GM18507 (cell line): ENCODE data around the gene DISP1.

Experiments used
- DNase-seq: peaks from one replicate; pipeline ENCODE4 v3.0.0; 2011; ENCODE audit warnings: low read depth; ENCODE audit not compliant: insufficient read length; ENCODE audit errors: extremely low spot score
- FAIRE-seq: peaks from 2 replicates; lab custom pipeline; 2011; peaks lifted over from hg19 to GRCh38; lab: Jason Lieb, UNC

Gene DISP1

DNA sequence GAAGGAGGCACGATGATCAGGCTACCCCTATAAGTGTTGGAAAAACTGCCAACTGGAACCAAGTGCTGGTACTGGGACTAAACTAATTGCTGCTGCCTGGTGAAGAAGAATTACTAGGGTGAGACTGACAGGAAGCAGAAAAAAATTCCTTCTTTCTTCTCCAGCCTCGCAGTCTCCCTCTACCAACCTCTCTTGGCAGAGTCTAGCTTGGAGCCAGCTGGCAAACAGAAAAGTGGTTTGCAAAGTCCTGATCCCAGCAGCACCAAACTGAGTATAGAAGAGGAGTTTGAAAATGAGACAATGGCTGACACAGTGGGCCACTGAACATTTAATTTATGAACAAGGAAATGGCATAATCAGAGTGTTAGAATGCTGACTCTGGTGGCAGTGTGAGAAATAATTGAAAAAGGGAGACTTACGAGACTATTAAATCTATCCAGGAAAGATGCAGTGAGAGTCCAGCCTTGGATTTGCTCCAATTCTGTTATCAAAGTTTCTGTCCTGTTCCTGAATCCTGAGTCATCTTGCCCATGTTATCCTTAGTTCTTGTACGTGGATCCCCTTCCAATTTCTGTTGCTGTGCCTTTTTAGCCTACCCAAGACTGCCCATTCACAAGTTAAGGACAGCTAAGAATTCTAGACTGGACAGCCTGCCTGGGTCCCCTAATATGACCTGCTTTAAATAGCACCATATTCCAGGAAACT lies 23.7 kb upstream of the DISP1 start:
- FAIRE-seq, result no peak

DNA sequence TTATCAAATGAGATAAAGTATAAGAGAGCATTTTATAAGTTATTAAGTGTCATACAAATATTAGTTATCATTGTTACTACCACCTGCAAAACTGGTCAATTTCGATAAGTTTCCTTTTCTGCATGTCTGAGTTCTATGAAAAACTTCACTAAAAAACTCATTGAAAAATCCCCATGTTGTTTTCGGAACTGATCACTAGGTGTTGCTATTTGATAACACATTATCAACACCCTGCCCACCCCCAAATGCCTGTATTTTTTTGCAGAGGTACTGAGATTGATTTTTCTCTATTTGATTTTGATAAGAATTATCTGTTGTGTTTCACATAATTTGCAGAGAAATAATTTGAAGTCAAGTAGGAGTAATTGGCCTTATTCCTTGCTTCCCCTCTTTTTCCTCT lies 22.1 kb upstream of the DISP1 start:
- FAIRE-seq, result peak; percentile 48
- no peak for DNase-seq

More for the DNA sequence above, 23.7 kb upstream of the DISP1 start:
- no peak for DNase-seq

DNA sequence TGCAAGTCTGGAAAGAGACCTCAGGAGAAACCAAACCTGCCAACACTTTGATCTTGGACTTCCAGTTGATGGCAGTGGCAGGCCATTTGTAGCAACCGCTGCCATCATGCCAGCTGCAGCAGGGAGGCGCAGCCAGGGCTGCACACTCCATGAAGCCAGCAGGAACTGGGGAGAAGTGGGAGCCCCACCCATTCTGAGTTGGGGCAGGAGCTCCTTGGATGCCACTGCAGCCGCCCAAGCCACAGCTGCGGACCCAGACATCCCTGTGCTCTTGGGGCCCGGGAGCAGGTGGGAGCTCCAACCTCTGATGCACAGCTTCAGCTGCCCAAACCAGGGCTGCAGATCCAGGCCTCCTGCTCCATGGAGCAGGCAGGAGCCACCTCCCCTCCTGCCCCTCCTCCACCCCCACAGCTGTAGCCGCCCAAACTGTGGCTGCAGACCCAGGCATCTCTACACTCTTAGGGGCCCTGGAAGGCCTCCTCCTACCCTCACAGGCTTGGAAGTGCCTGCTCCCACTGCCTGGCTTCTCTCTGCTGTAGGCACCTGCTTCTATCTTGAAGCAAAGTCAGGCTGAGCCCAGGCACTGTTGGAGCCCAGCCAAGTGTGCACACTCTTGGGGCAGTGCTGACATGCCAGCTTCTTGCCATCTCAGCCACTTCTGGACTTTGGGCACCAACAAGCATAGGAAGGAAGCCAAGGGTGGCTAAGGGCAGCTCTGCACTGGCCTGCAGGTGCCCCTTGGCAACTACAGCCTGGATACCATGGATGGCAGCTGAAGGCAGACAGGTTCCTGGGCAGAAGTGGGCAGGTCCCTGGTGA lies 20.0 kb upstream of the DISP1 start:
- no peak for FAIRE-seq
- DNase-seq, result no peak

DNA sequence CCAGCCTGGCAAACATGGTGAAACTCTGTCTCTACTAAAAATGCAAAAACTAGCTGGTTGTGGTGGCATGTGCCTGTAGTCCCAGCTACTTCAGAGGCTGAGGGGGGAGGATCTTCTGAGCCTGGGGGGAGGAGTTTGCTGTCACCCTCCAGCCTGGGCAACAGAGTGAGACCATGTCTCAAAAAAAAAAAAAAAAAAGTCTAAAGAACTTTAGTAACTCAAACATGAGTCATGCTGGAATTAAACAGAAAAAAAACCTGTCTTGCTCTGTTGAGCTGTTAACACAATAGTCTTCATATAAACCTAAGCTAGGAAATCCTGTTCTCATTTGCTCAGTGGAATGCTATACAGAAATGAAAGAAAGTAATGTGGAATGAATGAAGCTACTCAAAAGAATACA lies 16.7 kb upstream of the DISP1 start:
- no peak for FAIRE-seq
- DNase-seq, result no peak

DNA sequence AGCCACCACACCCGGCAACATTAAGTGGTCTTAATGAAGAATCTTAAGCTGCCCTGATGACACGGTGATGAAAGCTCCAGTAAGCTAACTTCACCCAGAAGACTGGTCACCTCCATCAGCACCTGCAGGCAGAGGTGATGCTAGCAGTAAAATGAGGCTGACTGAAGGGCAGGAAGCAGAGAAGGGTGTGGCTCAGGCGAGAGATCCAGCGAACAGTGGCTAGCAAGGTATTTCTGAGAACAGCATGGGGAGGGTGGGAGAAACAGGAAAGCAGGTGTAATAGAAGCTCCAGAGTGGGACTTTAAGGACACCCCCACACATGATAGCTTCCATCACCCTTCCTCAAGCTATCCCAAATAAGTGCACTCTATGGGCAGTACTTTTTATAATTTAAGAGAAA lies 15.9 kb upstream of the DISP1 start:
- FAIRE-seq, result no peak
- DNase-seq, result no peak

DNA sequence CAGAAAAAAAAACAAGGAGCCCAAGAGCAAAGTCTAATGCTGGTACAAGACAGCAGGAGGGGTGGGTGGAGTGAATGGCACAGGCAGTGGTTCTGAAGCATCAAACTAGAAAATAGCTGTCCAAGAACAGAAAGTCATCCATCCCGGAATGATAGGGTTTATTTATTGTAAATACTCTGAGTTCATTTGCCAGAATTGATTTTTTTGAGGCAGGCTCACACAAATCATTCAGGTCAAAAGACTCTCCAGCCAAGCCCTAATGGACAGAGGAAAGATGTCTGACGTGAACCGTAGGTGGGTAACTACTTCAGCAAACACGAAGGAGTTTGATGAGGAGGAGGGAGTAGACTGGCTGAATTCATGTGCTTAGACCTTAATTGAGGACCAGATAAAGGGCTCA lies 13.8 kb upstream of the DISP1 start:
- FAIRE-seq (no peak), DNase-seq (no peak)

DNA sequence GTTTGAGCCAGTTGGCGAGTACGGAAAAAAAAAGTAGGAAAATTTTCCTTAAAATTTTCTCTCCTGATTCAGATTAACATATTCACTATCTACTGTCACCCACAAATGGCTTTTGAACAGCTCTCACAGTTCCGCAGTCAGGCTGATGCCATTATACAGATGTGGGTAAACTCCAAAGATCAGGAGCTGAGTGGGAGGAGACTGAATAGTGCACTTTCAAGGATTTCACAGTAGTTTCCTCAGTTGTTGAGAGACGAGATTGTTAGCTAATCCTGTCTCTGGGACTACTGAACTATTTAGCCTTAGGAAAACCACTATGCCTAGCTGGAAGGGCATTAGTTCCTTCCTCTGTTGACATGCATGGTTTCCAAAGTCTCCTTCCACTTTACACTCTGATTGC lies 3.2 kb upstream of the DISP1 start:
- DNase-seq (no peak), FAIRE-seq (no peak)

DNA sequence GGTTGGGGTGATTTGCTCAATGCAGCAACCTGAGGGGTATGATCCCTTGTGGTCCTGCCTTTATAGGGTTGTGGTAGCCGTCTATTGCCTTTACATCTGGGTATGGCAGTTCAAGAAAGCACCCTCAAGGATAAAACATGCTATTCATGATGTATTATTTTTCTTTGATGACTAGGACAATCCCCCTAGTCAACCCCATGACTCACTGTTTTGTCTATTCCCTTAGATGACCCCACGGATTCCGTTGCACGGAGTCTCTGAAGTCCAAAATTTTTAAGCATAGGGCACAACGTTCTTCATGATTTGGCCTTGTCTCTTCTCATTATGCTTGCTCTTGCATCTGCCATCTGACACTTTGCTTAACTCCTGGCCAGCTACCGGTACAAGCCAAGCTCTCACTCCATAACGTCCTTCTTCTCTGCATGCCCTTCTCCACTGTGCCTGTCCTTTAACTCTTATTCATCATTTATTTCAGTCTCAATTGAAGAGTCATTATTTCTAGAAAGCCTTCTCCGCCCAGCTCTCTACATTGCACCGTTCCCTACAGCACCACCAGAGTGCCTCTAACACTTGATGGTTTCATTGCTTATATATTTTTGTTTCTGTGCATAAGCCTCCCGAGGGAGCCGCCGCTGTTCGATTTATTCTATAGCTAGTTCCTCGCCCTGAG lies 838 bp upstream of the DISP1 start:
- no peak for DNase-seq
- FAIRE-seq, result no peak

DNA sequence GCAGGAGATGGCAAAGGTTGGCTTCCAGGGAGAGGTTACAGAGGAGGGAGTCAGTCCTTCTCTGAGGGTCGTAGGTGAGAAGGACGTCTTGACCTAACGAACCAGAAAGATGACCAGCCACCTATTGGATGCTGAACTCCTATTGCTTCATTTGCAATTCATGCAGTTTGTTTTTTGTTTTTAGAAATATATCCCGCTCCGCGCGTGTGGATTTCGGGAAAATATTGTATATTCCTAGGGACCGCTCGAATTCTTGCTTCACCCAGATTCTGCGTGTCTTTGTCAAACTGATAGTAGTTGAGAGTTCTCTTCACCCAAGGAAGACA lies 564 bp downstream of the DISP1 start:
- FAIRE-seq (no peak), DNase-seq (no peak)

DNA sequence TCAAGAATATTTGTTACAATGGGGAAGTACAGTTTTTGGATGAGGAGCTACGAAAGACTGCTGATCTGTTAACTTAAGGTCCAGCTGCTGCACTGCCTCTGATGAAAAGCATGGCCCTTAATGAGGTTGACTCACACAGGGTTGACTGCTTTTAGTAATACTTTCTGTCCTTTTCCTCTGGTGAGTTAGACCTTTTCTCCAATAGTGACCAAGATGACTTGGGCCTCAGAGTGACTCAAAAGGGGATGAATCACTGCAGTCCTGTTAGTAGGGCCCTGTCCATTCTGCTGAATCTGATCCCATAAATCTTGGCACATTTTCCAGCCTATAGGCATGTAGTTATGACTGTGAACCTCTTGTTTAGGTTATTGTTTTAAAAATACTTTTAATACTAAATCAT lies 2.7 kb downstream of the DISP1 start:
- no peak for FAIRE-seq
- DNase-seq, result no peak

DNA sequence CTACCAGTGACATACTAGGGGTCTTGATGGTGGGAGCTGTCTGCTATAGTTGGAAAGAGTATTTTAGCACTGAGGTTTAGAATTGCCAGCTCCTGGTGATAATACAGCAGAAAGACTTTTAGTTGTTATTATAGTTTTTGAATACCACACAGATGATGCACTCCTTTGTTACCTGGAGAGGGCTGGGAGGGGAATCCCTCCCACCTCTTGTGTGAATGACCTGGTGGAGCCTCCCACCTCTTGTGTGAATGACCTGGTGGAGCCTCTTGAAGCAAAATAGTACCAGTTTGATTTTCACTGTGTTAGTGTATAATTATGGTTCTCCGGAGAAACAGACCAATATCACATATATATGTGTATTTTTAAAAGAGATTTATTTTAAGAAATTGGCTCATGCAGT lies 3.3 kb downstream of the DISP1 start:
- no peak for FAIRE-seq

DNA sequence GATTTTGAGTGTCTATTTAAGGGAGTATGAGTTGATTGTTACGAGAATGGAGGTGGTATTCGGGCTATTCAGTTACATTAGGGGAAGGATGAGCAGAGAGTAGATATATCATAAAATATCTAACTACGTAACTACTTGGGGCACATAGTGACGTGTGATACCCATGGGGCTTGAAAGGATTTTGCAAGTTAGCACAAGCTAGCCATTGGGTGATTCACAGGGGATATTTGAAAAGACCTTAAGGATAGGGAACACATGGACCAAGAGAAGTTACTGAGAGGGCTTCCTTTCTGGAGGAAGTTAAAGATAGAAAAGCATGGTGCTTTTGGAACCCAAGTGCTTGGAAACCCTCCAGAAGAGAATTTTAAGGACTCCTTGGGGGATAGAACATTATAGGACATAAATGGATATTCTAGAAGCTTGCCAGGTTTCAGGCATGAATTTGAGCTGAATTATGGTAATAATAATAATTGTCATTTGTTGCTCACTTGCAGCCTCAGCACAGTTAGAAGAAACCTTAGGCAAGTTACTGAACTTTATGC lies 5.4 kb downstream of the DISP1 start:
- no peak for FAIRE-seq
- no peak for DNase-seq

More for the DNA sequence above, 3.3 kb downstream of the DISP1 start:
- no peak for DNase-seq

DNA sequence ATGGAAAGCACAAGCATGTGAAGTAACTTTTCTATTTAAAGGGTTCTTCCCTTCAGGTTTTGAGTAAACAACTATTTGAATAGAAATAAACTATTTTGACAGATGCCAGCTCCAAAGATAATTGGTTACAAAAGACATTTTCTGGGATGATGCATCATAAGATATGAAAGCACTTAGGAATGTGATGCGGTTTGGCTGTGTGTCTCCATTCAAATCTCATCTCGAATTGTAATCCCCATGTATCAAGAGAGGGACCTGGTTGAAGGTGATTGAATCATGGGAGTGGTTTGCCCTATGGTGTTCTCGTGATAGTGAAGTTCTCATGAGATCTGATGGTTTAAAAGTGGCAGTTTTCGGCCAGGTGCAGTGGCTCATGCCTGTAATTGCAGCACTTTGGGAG lies 6.4 kb downstream of the DISP1 start:
- no peak for FAIRE-seq
- DNase-seq, result no peak

DNA sequence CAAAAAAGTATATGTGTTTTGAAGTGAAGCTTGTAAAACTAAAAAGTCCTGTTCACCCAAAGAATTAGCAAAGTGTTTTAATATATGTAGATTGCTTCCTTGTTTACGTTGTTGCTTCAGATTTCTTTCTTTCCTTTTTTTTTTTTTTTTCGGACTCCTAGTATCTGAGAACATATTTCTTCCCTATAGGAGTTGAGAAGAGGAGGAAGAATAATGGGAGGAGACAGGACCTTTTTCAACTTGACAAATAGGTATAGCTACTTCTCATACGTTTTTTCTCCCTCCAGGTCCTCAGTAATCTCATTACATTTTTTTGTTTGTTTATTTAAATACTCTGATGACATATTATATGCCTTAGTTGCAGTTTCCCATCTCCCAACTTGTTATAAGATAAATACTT lies 8.9 kb downstream of the DISP1 start:
- DNase-seq, result no peak
- no peak for FAIRE-seq

DNA sequence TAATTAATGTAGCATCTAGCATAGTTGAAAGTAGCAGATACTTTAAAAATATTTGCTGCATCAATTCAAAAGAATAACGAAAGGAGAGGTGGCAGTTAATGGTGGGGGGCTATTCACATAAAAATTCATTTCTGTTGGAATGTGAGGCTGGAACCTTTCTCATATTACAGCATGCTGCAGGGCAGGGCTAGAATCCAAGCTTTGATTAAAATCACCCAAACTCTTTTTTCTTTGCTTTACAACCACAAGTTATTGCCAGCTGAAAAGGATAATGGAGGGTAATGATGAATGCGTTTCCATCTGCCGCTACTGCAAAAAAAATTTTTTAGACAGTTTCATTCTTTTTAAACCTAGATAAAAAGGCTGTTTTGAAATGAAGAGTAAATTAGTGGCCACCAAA lies 9.8 kb downstream of the DISP1 start:
- DNase-seq (no peak), FAIRE-seq (no peak)

DNA sequence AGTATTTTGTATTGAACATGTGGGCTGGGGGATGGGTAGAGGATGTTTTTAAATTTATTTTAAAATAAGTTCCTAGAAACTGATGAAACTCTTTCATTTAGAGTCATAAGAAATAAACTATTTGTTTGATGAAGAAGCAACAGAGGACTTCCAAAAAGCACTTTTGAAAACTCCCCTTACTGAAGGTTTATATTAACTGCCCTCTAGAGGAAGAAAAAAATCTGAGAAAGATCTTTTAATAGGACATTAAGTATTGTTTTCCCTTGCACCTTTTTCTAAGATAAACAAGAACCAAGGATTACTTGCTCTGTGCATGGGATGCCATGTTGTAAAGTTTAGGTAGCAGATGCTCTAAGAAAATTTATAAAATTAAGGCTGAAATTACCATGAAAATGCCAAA lies 14.1 kb downstream of the DISP1 start:
- DNase-seq (no peak), FAIRE-seq (no peak)

DNA sequence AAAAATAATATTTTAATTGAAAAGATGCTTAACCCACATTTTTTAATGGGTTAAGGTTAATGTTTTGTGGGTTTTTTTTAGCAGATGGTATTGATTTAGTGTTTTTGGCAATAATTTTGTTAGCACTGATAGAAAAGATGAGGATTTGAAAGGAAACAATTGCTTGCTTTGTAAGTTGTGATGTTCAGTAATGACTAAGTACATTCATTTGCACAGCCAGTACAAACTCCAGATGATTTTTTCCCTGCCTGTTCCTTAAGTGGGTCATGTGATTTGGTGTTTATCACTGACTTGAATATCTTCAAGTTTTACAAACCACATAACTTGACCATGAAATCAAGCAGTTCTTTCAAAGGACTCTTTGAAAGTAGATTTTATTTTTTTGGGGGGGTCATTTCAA lies 15.0 kb downstream of the DISP1 start:
- DNase-seq (no peak), FAIRE-seq (no peak)

DNA sequence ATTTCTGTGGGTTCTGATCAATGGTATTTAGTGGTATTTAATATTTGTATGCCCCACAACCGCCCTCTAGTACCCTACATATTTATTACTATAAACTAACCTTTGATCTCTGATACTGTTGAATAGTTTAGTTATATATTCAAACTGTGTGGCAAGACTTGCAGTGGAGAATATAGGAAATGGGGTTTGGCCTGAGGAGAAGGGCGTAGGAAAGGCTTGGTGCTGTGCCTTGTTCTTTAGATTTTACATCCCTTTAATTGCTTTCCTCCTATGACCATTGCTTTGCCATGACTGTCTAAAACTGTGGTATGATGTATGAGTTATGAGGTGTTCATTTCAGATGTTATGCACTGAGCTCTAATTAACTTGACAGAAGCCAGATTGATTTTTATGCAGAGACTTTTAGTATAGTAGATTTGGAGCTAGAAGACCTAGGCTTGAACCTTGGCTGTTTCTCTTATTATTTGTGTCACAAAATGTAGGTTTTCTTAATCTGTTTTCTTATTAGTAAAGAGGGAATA lies 18.6 kb downstream of the DISP1 start:
- no peak for FAIRE-seq
- no peak for DNase-seq

DNA sequence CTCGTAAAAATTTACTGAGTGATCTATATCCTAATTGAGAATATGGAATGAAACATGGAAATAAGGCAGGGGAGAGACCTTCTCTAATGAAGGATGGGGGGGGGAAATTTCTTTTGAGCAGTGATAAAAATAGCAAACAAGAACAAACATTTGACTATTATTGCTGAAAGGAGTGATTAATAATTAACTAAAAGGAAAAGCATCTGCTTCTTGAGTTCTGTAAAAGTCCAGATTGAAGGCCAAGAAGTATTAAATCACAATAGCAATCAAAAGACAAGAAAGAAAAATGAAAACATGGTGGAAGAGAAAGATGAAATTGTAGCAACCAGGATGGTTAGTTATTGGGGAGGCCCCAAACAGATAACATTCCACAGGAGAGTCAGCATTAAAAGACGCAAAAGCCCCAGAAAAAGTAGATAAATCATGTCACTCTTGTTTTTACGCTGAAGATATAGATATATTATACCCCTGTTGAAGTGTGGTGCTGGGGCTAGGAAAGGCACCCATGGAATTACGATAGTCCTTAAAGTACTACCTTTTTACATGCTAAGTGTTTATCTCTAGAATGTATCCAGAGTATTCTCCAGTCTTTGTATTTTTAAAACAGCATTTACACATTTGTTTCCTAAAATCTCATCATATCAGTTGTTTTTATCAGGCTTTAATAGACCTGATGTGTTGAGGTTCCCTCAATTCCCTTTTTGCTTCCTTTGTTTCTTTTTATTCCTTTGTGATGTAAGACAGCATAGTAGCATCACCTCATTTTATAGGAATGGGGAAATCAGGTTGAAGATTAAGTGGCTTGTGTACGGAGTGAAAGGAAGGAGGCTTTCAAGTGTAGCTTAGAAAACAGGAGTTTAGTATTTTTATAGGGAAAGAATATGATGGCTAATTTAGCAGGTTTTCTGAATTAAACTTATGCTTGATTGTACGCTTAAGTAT lies 28.9 kb downstream of the DISP1 start:
- DNase-seq (no peak), FAIRE-seq (no peak)
